GM21360 (cell line): ENCODE data around the gene FTHL17.

ENCODE experiments used
- ATAC-seq: cut with Tn5 transposase; IDR thresholded peaks from one replicate; pipeline ENCODE4 v1.9.1; 2021; ENCODE audit warnings: mild to moderate bottlenecking, moderate library complexity; ENCODE audit not compliant: unreplicated experiment

The FTHL17 gene

GRCh38 chrX:31071725-31072124 lies at the start of gene FTHL17:
TSS of gene FTHL17 (minus strand) at chrX:31072041. CDS start at chrX:31071953, 88 bp downstream.
- no peak for ATAC-seq

GRCh38 chrX:31117266-31117665 lies 45.4 kb upstream of the FTHL17 start:
- no peak for ATAC-seq

GRCh38 chrX:31115398-31115797 lies 43.6 kb upstream of the FTHL17 start:
- ATAC-seq: no peak

- ATAC-seq: no peak
Measured at GRCh38 chrX:31114858-31115257, 43.0 kb upstream of the FTHL17 start.

GRCh38 chrX:31112226-31112999 lies 40.6 kb upstream of the FTHL17 start:
- ATAC-seq: no peak

- no peak for ATAC-seq
Measured at GRCh38 chrX:31110657-31111056, 38.8 kb upstream of the FTHL17 start.

GRCh38 chrX:31099536-31100090 lies 27.8 kb upstream of the FTHL17 start:
- ATAC-seq: peak; percentile 85

- ATAC-seq: no peak
Measured at GRCh38 chrX:31098079-31098478, 26.2 kb upstream of the FTHL17 start.

GRCh38 chrX:31093639-31093975 lies 21.8 kb upstream of the FTHL17 start:
- ATAC-seq: peak; percentile 14

- peak; percentile 57 for ATAC-seq
Measured at GRCh38 chrX:31092970-31093638, 21.3 kb upstream of the FTHL17 start.

- no peak for ATAC-seq
Measured at GRCh38 chrX:31092476-31092875, 20.6 kb upstream of the FTHL17 start.

GRCh38 chrX:31091819-31092218 lies 20.0 kb upstream of the FTHL17 start:
- no peak for ATAC-seq

GRCh38 chrX:31074522-31074921 lies 2.7 kb upstream of the FTHL17 start:
- ATAC-seq: no peak

- ATAC-seq: no peak
Measured at GRCh38 chrX:31071262-31071661, 579 bp downstream of the FTHL17 start.

GRCh38 chrX:31070057-31070468 lies 1.8 kb downstream of the FTHL17 start:
- ATAC-seq: peak; percentile 65

- no peak for ATAC-seq
Measured at GRCh38 chrX:31063114-31063513, 8.7 kb downstream of the FTHL17 start.

- peak; percentile 77 for ATAC-seq
Measured at GRCh38 chrX:31061091-31061490, 10.8 kb downstream of the FTHL17 start.

- no peak for ATAC-seq
Measured at GRCh38 chrX:31060016-31060415, 11.8 kb downstream of the FTHL17 start.

- no peak for ATAC-seq
Measured at GRCh38 chrX:31058284-31058683, 13.6 kb downstream of the FTHL17 start.

- no peak for ATAC-seq
Measured at GRCh38 chrX:31057691-31058090, 14.2 kb downstream of the FTHL17 start.

- no peak for ATAC-seq
Measured at GRCh38 chrX:31057291-31057690, 14.6 kb downstream of the FTHL17 start.

- ATAC-seq: no peak
Measured at GRCh38 chrX:31053621-31054020, 18.2 kb downstream of the FTHL17 start.
